NCI-H128 (cell line): ENCODE measurements around the gene MYCBP.

Experiments
- DNase-seq: peaks from one replicate; lab custom pipeline; 2025; ENCODE audit not compliant: unreplicated experiment; lab: John Stamatoyannopoulos, UW

The MYCBP gene

GRCh38 chr1:38826886-38827285 lies 46.3 kb downstream of the MYCBP start:
- DNase-seq, result no peak

- no peak for DNase-seq
Measured at GRCh38 chr1:38826262-38826661, 46.9 kb downstream of the MYCBP start.

- no peak for DNase-seq
Measured at GRCh38 chr1:38820860-38821259, 52.3 kb downstream of the MYCBP start.

- DNase-seq, result no peak
Measured at GRCh38 chr1:38819516-38819915, 53.6 kb downstream of the MYCBP start.

GRCh38 chr1:38819040-38819439 lies 54.1 kb downstream of the MYCBP start:
- no peak for DNase-seq

GRCh38 chr1:38818175-38818976 lies 54.8 kb downstream of the MYCBP start:
- DNase-seq, result no peak

GRCh38 chr1:38817267-38818174 lies 55.6 kb downstream of the MYCBP start:
- no peak for DNase-seq

GRCh38 chr1:38815903-38816627 lies 57.1 kb downstream of the MYCBP start:
- DNase-seq, result peak; percentile 31

- no peak for DNase-seq
Measured at GRCh38 chr1:38814984-38815464, 58.1 kb downstream of the MYCBP start.

- no peak for DNase-seq
Measured at GRCh38 chr1:38814444-38814983, 58.6 kb downstream of the MYCBP start.

- DNase-seq, result no peak
Measured at GRCh38 chr1:38812981-38813380, 60.2 kb downstream of the MYCBP start.
